Measurements from ENCODE around the gene B2M. TPM values are rescaled to one million over a fixed set of nuclear protein-coding genes. Genes with fewer than 3 reads are reported as not detected.
"Not testable (repeated sequence)": the region's sequence is repeated elsewhere in the genome, so short reads cannot be mapped to it uniquely, and the experiment has no call there.

The B2M gene
- total RNA-seq, 1 donor from 2014 or later = 1,733 TPM

- no peak for DNase-seq (ENCODE audit: low read depth in 2 of 2)
Observed at GRCh38 chr15:44722011-44722410, 10.7 kb downstream of the B2M start.

DNA sequence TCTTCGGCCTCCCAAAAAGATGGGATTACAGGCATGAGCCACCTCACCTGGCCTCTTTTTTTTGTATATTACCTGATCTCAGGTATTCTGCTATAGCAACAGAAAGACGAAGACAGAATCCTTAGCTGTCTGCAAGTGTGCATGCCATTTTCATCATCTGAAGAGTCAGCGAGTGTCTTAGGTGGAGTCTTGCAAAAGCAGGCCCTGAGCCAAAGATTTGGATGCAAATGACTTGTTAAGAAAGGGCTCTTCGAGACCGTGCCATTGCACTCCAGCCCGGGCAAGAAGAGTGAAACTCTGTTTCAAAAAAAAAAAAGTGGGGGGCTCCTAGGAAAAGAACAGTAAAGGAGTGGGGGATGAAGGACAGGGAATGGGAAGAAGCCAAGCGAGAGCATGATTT, 14.8 kb downstream of the B2M start:
- no peak for DNase-seq (ENCODE audit: low read depth in 2 of 2)

DNA sequence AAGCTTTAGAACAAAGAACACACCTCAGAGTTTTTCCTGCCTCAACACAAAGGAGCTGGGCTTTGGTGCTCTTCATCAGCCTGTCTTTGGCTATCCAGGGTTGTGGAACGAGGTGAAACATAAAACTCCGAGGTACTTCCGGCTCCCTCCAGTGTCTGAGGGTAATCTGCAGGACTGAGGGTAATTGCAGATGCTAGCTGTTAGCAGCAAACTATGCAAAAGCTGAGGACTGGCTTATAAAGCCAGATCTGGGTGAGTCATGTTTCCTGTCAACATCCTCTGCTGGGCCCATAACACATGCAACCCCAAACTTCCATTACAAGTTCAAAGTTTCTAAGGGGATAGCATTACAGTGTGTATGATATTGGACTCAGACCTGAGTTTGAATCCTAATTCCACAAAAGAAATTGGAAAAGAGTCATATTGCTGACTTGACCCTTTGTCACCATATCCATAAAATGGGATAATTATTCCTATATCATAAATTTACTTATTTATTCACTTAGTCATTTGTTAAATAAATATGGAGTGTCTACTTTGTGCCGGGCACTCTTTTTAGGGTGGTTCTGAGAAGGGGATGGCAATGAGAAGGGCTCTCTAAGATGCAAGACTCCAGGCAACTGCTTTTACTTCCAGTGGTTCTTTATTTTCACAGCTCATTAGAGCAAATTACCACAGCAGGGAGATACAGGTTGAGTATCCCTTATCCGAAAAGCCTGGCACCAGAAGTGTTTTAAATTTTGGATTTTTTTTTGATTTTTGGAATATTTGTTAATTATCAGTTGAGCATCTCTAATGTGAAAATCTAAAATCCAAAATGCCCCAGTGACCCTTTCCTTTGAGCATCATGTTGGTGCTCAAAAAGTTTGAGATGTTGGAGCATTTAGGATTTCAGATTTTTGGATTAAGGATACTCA, 15.5 kb downstream of the B2M start:
- peak; percentile 86 to 95 for DNase-seq (ENCODE audit: low read depth in 2 of 2)

DNA sequence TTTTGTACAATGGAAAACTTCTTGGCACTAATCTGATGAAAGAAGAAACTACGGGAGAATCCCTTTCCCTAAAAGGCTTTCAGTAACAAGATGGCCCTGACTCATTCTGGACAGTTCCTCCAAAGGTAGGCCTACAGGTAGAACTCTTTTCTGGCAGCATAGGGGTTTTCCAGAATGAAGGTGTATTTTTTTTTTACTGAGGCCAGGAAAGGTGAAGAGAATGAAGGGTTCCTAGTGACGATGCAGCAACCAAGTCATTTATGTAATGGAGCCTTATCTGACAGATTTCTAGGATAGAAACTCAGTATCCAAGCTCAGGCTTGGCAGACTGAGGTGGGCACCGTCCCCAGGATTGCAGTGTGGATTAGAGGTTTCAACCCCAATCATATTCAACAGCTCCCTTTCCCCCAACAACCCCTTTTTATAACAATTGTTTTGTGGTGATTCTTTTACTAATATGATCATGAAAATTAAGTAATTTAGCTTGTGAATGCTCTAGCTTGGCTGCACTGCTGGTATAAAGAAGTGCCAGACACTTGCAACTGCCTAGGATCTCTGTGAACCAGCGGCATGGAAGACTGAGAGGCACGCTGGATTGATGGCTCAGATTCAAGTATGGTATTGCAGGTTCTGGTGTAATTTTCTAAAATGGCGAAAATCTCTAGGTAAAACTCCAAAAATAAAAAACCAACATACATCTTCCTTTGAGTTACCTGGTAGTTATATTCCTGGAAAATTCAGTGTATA, 16.3 kb downstream of the B2M start:
- DNase-seq (ENCODE audit: low read depth in 2 of 2) = no peak

DNA sequence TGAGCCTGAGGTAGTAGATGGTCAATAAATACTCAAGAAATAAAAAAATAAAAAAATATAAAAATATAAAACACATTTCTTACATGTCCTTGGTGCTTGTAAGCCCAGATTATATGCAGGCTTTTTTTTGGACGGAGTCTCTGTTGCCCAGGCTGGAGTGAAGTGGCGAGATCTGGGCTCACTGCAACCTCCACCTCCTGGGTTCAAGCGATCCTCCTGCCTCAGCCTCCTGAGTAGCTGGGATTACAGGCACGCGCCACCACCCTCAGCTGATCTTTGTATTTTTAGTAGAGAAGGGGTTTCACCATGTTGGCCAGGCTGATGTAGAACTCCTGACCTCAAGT, 16.9 kb downstream of the B2M start:
- DNase-seq (ENCODE audit: low read depth in 2 of 2) = not testable (repeated sequence)

- peak; percentile 95 to 98 for DNase-seq (ENCODE audit: low read depth in 2 of 2)
Observed at GRCh38 chr15:44728576-44729407, 17.5 kb downstream of the B2M start.

GRCh38 chr15:44729408-44730127, 18.3 kb downstream of the B2M start:
- DNase-seq (ENCODE audit: low read depth in 2 of 2) = peak in 1 of 2 donors; percentile 29

DNA sequence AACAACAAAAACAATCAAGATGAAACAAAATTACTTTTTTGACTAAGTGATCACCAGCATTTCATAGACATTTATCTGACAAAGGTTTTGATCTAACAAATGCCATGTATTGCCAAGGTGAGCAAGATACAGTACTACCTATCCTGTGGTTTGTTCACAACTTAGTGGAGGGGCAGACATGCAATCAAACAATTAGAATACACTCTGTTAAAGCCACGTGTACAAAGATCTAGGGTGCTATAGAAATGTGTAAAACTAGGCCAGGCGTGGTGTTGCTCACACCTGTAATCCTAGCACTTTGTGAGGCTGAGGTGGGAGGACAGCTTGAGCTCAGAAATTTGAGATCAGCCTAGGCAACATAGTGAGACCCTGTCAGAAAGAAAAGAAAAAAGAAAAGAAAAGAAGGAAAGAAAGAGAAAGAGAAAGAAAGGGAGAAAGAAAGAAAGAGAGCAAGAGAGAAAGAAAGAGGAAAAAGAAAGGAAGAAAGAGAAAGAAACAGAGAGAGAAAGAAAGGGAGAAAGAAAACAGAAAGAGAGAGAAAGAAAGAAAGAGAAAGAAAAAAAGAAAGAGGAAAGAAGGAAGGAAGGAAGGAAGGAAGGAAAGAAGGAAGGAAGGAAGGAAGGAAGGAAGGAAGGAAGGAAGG, 23.6 kb downstream of the B2M start:
- DNase-seq (ENCODE audit: low read depth in 2 of 2) = no peak

GRCh38 chr15:44735482-44736180, 24.3 kb downstream of the B2M start:
- DNase-seq (ENCODE audit: low read depth in 2 of 2) = no peak

- DNase-seq (ENCODE audit: low read depth in 2 of 2) = no peak
Observed at GRCh38 chr15:44736181-44736765, 25.0 kb downstream of the B2M start, which contains the start of gene TRIM69. Gene TRIM69, plus strand, starts transcription at chr15:44736528. Its CDS starts 177 bp downstream, at chr15:44736705.

DNA sequence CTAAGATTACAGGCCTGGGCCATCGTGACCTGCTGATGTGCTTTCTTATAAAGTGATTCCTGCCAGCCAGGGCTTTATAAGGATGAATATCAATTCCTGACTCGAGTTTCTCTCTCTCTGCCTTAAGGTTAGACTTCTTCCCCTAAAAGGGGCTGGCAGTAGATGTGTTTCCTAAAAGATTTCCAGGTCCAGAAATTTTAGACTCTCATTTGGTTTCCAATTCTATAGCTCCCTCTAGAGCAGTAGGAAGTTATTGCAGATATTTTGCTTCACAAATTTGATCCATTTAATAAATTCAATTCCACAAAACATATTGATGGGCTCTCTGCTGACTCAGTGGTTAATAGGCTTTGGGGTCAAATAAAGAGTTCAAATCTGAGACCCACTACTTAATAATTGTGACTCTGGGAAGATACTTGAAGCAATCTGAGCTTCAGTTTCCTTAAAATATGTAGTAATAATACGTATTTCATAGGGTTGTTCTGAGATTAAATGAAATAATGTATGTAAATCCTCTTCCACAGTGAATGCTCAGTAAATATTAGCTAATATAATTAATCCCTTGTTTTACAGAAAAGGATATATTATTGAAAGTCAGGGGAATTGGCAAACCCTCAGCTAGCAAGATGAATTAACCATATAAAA, 27.1 kb downstream of the B2M start:
- DNase-seq (ENCODE audit: low read depth in 2 of 2) = peak; percentile 54 to 64

GRCh38 chr15:44739222-44739847, 28.0 kb downstream of the B2M start:
- not testable (repeated sequence) for DNase-seq (ENCODE audit: low read depth in 2 of 2)

DNA sequence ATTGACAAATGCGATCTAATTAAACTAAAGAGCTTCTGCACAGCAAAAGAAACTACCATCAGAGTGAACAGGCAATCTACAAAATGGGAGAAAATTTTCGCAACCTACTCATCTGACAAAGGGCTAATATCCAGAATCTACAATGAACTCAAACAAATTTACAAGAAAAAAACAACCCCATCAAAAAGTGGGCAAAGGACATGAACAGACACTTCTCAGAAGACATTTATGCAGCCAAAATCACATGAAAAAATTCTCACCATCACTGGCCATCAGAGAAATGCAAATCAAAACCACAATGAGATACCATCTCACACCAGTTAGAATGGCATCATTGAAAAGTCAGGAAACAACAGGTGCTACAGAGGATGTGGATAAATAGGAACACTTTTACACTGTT, 32.1 kb downstream of the B2M start:
- not testable (repeated sequence) for DNase-seq (ENCODE audit: low read depth in 2 of 2)

DNA sequence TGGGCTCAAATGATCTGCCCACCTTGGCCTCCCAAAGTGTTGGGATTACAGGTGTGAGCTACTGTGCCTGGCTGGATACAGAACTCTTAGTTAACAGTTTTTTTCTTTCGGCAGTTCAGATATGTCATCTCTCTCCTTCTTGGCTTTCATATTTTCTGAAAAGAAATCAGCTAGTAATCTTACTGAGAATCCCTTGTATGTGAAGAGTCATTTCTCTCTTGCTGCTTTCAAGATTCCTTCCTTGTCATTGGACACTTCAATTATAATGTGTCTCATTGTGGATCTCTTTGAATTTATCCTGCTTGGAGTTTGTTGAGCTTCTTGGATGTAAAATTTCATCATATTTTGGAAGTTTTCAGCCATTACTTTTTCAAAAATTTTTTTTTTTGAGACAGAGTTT, 42.0 kb downstream of the B2M start:
- DNase-seq (ENCODE audit: low read depth in 2 of 2) = no peak

DNA sequence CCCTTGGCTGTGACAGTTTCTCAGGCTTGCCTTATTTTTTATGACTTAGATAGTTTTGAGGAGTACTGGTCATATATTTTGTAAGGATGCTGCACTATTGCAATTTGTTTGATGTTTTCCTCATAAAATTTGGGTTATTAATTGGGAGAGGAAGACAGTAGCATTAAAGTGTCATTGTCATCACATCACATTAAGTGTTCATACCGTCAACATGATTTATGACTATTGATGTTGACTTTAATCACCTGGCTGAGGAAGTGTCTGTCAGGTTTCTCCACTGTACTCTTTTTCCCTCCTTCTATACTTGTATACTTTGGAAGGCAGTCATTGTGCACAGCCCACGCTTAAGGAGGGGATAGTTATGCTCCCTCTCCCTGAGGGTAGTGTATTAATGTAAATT, 51.9 kb downstream of the B2M start:
- DNase-seq (ENCODE audit: low read depth in 2 of 2) = no peak

- DNase-seq (ENCODE audit: low read depth in 2 of 2) = no peak
Observed at GRCh38 chr15:44763848-44764247, 52.5 kb downstream of the B2M start.

DNA sequence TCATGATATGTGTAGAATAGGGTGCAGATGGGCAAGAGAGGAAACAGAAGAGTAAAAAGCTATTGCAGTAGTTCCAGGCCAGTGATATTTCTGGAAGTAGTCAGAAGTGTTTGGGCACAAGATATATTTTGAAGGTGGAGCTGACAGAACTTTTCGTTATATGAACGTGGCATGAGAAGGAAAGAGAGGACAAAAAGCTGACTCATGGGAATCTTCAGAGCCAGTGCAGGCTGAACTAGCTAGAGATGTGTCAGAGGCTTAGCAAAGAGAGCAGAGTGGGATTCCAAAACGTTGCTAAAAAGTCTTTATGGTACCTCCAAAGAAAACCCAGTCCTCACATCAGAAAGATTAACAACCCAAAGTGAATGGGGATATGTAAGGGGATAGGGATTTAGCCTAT, 53.7 kb downstream of the B2M start:
- DNase-seq (ENCODE audit: low read depth in 2 of 2) = no peak
